ENCODE results near the gene ANHX. TPM values are rescaled to one million over a fixed set of nuclear protein-coding genes. Genes with fewer than 3 reads are reported as not detected.

Gene ANHX
- total and polyA plus RNA-seq, 2 experiments from 2014 or later, result not detected

GRCh38 chr12:133233006-133233405, 2.7 kb downstream of the ANHX start:
- Histone ChIP-seq H2AFZ (no peak overlapping the region), H3K4me2 (no peak overlapping the region), H3K9me2 (ENCODE audit: insufficient read depth) (no peaks in the 10 kb centered on the region), H3K79me2 (replicated peaks; ENCODE audit: insufficient read depth) (no peaks in the 10 kb centered on the region), H3F3A (replicated peaks; ENCODE audit: low read depth) (no peaks in the 10 kb centered on the region), H3K4me3 (no peak overlapping the region), H3K27ac (ENCODE audit: low read depth) (no peak overlapping the region), H4K20me1 (replicated peaks; ENCODE audit: insufficient read depth) (no peaks in the 10 kb centered on the region), H3K4me1 (ENCODE audit: insufficient read depth) (no peaks in the 10 kb centered on the region), H3K36me3 (ENCODE audit: insufficient read depth) (no peaks in the 10 kb centered on the region; the same call in 1 of the 2 replicates), H3K27me3 (ENCODE audit: insufficient read depth) (no peaks in the 10 kb centered on the region)
- no peaks in the 10 kb centered on the region for H3K4me1 Mint-ChIP-seq
- no peak overlapping the region for H3K27ac Mint-ChIP-seq
- TF ChIP-seq ZNF114 (CRISPR knock-in tag; IDR thresholded peaks at IDR 0.05) (no peak), ZNF331 (CRISPR knock-in tag; IDR thresholded peaks at IDR 0.05; ENCODE audit: low read depth) (no peak), CTCF (conservative IDR thresholded peaks at IDR 0.05; ENCODE audit: low read depth in 2 of 2) (no peak), REST (IDR thresholded peaks at IDR 0.05; ENCODE audit: unreplicated experiment) (no peak), EZH2 (IDR thresholded peaks at IDR 0.05; ENCODE audit: low read depth, unreplicated experiment) (no peak), NANOG (IDR thresholded peaks at IDR 0.05; ENCODE audit: borderline replicate concordance) (no peak), EZH2phosphoT487 (IDR thresholded peaks at IDR 0.05; ENCODE audit: unreplicated experiment) (no peak), STAT1 (IDR thresholded peaks at IDR 0.05; ENCODE audit: unreplicated experiment) (no peak), ETS1 (IDR thresholded peaks at IDR 0.05) (no peak), POLR2AphosphoS5 (IDR thresholded peaks at IDR 0.05; ENCODE audit: low read depth) (no peak), ZNF462 (CRISPR knock-in tag; IDR thresholded peaks at IDR 0.05) (no peak), JUNB (IDR thresholded peaks at IDR 0.05; ENCODE audit: unreplicated experiment) (no peak), CREB1 (CRISPR knock-in tag; IDR thresholded peaks at IDR 0.05; ENCODE audit: low read depth) (no peak)
- no peak for DNase-seq (ENCODE audit: low spot score)
- H3K4me3 Mint-ChIP-seq, result no peak overlapping the region; the same call in 2 of the 3 replicates
- H3K27me3 Mint-ChIP-seq (ENCODE audit: insufficient read depth, low read depth, poor library complexity), result peaks cover 10% of the 10 kb centered on the region
- no peak for ATAC-seq
- peaks cover 85% of the 10 kb centered on the region for H3K9me3 Mint-ChIP-seq
- peaks cover 56% of the 10 kb centered on the region for H3K36me3 Mint-ChIP-seq (ENCODE audit: low read depth)

All from GM23338 (cell line).